A673 (cell line): ENCODE measurements around the gene TSPOAP1. TPM values are rescaled to one million over a fixed set of nuclear protein-coding genes. Genes with fewer than 3 reads are reported as not detected.

Experiments
- BruUV-seq: library from RNA; stranded (reverse); fragments of 400-500 nt; replicated peaks from 2 replicates; lab custom pipeline; 2021; lab: Mats Ljungman, UMichigan
- CTCF ChIA-PET: fragments of 300-600 bp; sonication (Branson Sonifier 250); formaldehyde crosslinking; loops from one replicate; lab custom pipeline; 2022; ENCODE audit warnings: antibody characterized with exemption; lab: Charles Lee
- POLR2A ChIA-PET: fragments of 300-600 bp; sonication (Branson Sonifier 250); formaldehyde crosslinking; loops from one replicate; lab custom pipeline; 2022; ENCODE audit warnings: antibody characterized with exemption; ENCODE audit not compliant: low non-redundant PET; lab: Charles Lee
- DNase-seq: peaks from one replicate; pipeline ENCODE4 v3.0.0-alpha.2; 2015; ENCODE audit warnings: low spot score
- H3K27ac ChIP-seq: fragments of 200-600 bp; sonication (generic); 2 replicates; pipeline ENCODE4 v1.5.1; 2016; ENCODE audit warnings: mixed run types, low read depth, mild to moderate bottlenecking, mixed read lengths, antibody characterized with exemption, low read length; ENCODE audit not compliant: poor library complexity, severe bottlenecking
- H3K27me3 ChIP-seq: fragments of 200-600 bp; sonication (generic); replicated peaks from 2 replicates; pipeline ENCODE4 v1.6.1; 2017; ENCODE audit warnings: mixed run types, low read depth, mild to moderate bottlenecking, mixed read lengths, antibody characterized with exemption, low read length; ENCODE audit not compliant: insufficient read depth, poor library complexity
- H3K36me3 ChIP-seq: fragments of 200-600 bp; sonication (generic); 2 replicates; pipeline ENCODE4 v1.6.1; 2016; ENCODE audit warnings: mixed run types, mild to moderate bottlenecking, mixed read lengths, antibody characterized with exemption, low read length; ENCODE audit not compliant: insufficient read depth, poor library complexity, severe bottlenecking
- H3K4me1 ChIP-seq: fragments of 200-600 bp; sonication (generic); 2 replicates; pipeline ENCODE4 v1.6.1; 2017; ENCODE audit warnings: mixed run types, mild to moderate bottlenecking, mixed read lengths, antibody characterized with exemption, low read length; ENCODE audit not compliant: insufficient read depth, poor library complexity, severe bottlenecking
- H3K4me3 ChIP-seq: fragments of 200-600 bp; sonication (generic); 2 replicates; pipeline ENCODE4 v1.5.1; 2016; ENCODE audit warnings: low read depth, mixed run types, mild to moderate bottlenecking, mixed read lengths, low read length; ENCODE audit not compliant: poor library complexity, severe bottlenecking
- H3K9me3 ChIP-seq: fragments of 200-600 bp; sonication (generic); 2 replicates; pipeline ENCODE4 v1.6.1; 2016; ENCODE audit warnings: mixed run types, low read depth, mild to moderate bottlenecking, mixed read lengths, antibody characterized with exemption, low read length; ENCODE audit not compliant: poor library complexity, severe bottlenecking
- CTCF ChIP-seq: fragments of 300-800, 200-600 bp; sonication (generic); conservative IDR thresholded peaks from 2 replicates; pipeline ENCODE4 v1.5.1; 2017; ENCODE audit warnings: low read depth, mild to moderate bottlenecking, antibody characterized with exemption, low read length, moderate library complexity, mixed read lengths
- EZH2 ChIP-seq: fragments of 200-600 bp; sonication (generic); IDR thresholded peaks from 2 replicates; pipeline ENCODE4 v1.6.1; 2017; ENCODE audit warnings: borderline replicate concordance, low read depth, mild to moderate bottlenecking, mixed read lengths, antibody characterized with exemption, low read length; ENCODE audit not compliant: poor library complexity, severe bottlenecking
- intact Hi-C: fragments of 100-400 bp; cut with micrococcal nuclease; formaldehyde crosslinking; loops from one replicate; pipeline ENCODE4 v1.10.0; 2022; ENCODE audit not compliant: unreplicated experiment
- total RNA-seq: library from RNA; stranded (reverse); gene quantifications from 2 replicates; pipeline ENCODE4 v1.2.3, GENCODE V29; 2021

Gene TSPOAP1
- total RNA-seq, 1 experiment from 2014 or later, result 0.21 TPM

- Histone ChIP-seq H3K36me3 (no peaks in the 10 kb centered on the region), H3K4me1 (no peaks in the 10 kb centered on the region), H3K27ac (no peak overlapping the region), H3K27me3 (no peaks in the 10 kb centered on the region), H3K9me3 (no peaks in the 10 kb centered on the region), H3K4me3 (no peak overlapping the region)
- no peak for DNase-seq
- TF ChIP-seq CTCF, result no peak
- TF ChIP-seq EZH2, result no peak
- no TSS peak for BruUV-seq
- intact Hi-C loops, result no loop called here
- POLR2A ChIA-PET, result no interaction called here
- CTCF ChIA-PET, result no interaction called here
Measured at GRCh38 chr17:58271216-58271931, 57.2 kb downstream of the TSPOAP1 start.

GRCh38 chr17:58270476-58271215, 57.9 kb downstream of the TSPOAP1 start:
- ChIA-PET CTCF (no interaction called here), POLR2A (no interaction called here)

More at GRCh38 chr17:58270476-58271215, 57.9 kb downstream of the TSPOAP1 start:
- intact Hi-C loops, result no loop called here
- no peaks in the 10 kb centered on the region for H3K9me3 ChIP-seq
- H3K4me3 ChIP-seq, result no peak overlapping the region
- no peak overlapping the region for H3K27ac ChIP-seq
- H3K36me3 ChIP-seq, result no peaks in the 10 kb centered on the region
- H3K4me1 ChIP-seq, result no peaks in the 10 kb centered on the region
- no peaks in the 10 kb centered on the region for H3K27me3 ChIP-seq
- DNase-seq, result no peak
- BruUV-seq, result no TSS peak
- TF ChIP-seq CTCF, result no peak
- no peak for TF ChIP-seq EZH2
